Astrocyte of the spinal cord (primary cell): ENCODE measurements around the gene RELCH.
A peak's percentile ranks its signal among the peaks of the same experiment; 100 is the strongest.

Source experiments
- DNase-seq: peaks from one replicate; pipeline ENCODE4 v3.0.0; 2011; ENCODE audit warnings: low read depth, low spot score
- H3K4me3 ChIP-seq: 2 replicates; pipeline ENCODE4 v1.5.1; 2011; ENCODE audit warnings: low read depth, mild to moderate bottlenecking, low read length, moderate library complexity
- in situ Hi-C: cut with HindIII; loops from 2 replicates; pipeline ENCODE4 v1.10.0; 2017; ENCODE audit warnings: low sequenced_read_pairs
- TF ChIP-seq, protein P1 (sequence below): IDR thresholded peaks from 2 replicates; pipeline ENCODE4 v1.5.1; 2012; ENCODE audit warnings: low read depth, mild to moderate bottlenecking, low read length, inconsistent platforms

The RELCH gene

DNA sequence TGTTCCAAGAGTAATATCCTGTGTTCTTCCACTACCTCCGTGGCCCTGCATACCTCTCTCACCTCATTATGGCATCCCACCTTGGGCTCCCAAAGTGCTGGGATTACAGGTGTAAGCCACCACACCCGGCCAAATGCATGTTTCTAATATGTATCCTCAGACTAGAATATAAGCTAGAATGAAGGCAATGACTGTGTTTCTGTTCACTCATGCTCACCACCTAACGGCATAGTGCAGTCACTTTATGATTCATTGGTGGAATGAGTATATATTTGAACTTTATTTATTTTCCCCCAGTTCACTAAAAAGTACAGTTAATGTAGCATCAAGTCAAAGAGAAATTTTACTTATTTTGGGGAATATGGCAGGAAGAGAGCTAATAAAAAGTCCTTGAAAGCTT is 11.5 kb upstream of the RELCH start:
- in situ Hi-C loops, result no loop called here
- no peak overlapping the region for H3K4me3 ChIP-seq
- TF ChIP-seq, protein P1, sequence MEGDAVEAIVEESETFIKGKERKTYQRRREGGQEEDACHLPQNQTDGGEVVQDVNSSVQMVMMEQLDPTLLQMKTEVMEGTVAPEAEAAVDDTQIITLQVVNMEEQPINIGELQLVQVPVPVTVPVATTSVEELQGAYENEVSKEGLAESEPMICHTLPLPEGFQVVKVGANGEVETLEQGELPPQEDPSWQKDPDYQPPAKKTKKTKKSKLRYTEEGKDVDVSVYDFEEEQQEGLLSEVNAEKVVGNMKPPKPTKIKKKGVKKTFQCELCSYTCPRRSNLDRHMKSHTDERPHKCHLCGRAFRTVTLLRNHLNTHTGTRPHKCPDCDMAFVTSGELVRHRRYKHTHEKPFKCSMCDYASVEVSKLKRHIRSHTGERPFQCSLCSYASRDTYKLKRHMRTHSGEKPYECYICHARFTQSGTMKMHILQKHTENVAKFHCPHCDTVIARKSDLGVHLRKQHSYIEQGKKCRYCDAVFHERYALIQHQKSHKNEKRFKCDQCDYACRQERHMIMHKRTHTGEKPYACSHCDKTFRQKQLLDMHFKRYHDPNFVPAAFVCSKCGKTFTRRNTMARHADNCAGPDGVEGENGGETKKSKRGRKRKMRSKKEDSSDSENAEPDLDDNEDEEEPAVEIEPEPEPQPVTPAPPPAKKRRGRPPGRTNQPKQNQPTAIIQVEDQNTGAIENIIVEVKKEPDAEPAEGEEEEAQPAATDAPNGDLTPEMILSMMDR, result no peak
- DNase-seq, result no peak

DNA sequence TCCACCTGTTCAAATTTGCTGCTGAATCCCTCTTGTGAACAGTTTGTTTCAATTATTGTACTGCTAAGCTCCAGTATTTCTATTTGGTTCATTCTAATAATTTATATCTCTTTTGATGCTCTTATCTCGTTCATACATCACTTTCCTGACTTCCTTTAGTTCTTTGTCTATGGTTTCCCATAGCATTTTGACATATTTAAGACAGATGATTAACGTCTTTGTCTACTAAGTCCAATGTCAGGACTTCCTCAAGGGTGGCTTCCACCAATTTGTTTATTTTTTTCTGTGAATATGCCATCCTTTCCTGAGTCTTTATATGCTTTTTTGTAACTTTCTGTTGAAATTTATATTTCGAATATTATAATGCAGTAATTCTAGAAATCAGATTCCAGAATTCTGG is 9.8 kb upstream of the RELCH start:
- H3K4me3 ChIP-seq, result no peak overlapping the region
- TF ChIP-seq, protein P1, result no peak
- in situ Hi-C loops, result no loop called here
- DNase-seq, result no peak

DNA sequence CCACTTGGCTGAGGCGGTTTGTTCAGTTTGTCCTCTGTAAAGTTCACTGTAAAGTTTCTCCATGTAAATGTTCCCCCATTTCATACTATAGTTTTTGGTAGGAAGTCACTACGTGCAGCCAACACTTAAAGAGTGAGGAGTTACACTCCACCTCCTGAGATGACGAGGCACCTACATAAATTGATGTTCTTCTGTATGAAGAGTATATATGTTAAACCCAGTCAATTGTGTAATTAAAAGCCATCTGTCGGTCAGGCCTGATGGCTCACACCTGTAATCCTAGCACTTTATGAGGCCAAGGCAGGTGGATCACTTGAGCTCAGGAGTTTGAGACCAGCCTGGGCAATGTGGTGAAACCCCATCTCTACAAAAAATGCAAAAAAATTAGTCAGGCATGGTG is 7.8 kb upstream of the RELCH start:
- TF ChIP-seq, protein P1, result no peak
- in situ Hi-C loops, result no loop called here
- DNase-seq, result no peak
- no peak overlapping the region for H3K4me3 ChIP-seq

DNA sequence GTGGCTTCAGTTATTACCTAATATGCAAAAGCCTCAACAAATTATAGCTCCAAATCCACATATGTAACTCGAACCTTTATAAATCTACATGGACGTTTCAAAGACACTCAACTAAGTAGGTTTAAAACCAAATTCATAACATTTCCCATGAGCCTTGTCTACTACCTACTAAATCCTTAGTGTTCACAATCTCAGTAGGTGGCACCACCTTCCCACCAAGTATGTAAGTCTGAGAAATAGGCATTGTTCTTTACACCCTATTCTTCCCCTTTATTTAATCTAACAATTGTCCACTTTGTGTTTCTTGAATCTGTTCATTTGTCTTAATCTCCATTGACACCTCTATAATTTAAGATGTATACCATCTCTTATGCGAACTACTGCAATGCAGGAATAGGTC is 4.8 kb upstream of the RELCH start:
- TF ChIP-seq, protein P1, result no peak
- no peak overlapping the region for H3K4me3 ChIP-seq
- DNase-seq, result no peak
- in situ Hi-C loops, result no loop called here

DNA sequence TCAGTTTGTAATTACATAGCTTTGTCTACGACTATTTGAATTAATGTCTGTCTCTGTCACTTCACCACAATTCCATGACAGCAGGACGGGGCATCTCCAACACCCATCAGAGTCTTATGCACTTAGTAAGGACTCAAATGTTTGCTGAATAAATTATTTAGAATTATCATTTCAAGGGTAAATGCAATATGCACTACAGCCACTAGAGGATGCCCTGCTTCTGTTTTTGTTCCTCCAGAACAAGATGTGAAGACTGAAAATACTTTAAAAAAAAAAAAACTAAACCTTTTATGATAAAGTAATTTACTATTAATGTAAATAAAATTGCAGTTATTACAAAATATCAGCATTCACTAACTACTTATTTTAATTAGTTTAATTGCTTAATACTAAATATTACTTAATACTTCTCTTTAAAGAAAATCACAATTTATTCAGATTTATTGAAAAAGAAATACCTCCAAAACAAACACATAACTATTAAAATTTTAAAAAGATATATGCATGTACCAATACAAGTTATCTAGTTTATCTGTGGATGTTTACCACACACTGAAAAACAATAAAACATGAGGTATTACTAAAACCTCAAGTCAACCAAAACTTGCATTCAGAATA is 3.4 kb upstream of the RELCH start:
- in situ Hi-C loops, result no loop called here
- peak; percentile 76 for DNase-seq
- no peak overlapping the region for H3K4me3 ChIP-seq
- TF ChIP-seq, protein P1, result peak; percentile 93

DNA sequence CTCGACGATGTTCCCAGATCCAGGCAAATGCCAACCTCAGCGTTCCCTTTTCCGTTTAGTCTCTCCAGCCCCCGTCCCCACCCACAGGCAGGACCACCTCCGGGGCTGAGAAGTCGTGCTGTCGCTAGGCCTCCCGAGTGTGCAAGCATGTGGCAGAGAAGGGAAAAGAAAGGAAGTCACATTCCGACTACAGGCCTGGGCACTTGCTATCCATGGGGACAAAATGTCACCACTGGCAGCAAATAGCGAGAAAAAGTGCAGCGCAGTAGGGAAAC is 619 bp upstream of the RELCH start:
- TF ChIP-seq, protein P1, result no peak
- no peak for DNase-seq
- in situ Hi-C loops, result no loop called here
- peak overlapping the region; percentile 91 for H3K4me3 ChIP-seq
